ENCODE data around the gene POGZ. TPM values are rescaled to one million over a fixed set of nuclear protein-coding genes. Genes with fewer than 3 reads are reported as not detected.
"Not testable (repeated sequence)": the region's sequence is repeated elsewhere in the genome, so short reads cannot be mapped to it uniquely, and the experiment has no call there.

Gene POGZ
- total RNA-seq, 3 donors from 2014 or later, result 48.8 to 51.2 (median 49.5) TPM

DNA sequence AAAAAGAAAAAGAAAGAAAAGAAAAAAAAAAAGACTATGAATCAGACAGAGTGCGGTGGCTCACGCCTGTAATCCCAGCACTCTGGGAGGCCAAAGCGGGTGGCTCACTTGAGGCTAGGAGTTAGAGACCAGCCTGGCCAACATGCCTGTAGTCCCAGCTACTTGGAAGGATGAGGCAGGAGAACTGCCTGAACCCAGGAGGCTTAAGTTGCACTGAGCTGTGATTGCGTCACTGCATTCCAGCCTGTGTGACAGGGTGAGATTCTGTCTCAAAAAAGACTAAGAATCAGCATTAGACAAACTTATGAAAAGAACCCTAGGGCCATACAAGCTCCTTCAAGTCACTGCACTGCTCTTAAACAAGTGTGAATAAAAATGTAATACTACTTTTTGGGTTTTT is 43.1 kb downstream of the POGZ start:
- ATAC-seq (no peak), DNase-seq (no peak)
- H3K27me3 Mint-ChIP-seq (ENCODE audit: low read depth), result no peaks in the 10 kb centered on the region
- no peak overlapping the region for H3K4me3 Mint-ChIP-seq
- peaks cover 22% of the 10 kb centered on the region for H3K36me3 Mint-ChIP-seq (ENCODE audit: insufficient read depth)
- H3K9me3 Mint-ChIP-seq, result no peaks in the 10 kb centered on the region
- H3K4me1 Mint-ChIP-seq (ENCODE audit: low read depth), result no peaks in the 10 kb centered on the region

DNA sequence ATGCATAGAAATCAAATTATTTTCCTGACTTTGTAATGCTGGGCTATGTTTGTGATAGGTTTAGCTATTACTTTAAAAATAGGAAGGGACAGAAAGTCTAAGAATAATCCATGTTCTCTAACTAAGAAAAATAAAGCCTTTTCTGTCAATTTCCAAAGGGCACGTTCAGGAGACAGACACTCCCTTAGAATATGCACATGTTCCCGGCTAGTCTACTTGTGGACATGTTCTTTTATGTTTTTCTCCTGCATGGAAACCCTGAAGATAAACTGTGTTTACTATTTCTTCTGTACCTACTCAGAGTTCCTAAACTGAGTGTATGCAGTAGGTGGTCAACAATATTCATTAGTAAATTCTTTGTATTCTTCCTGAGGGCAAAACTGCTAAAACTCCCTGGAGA is 47.4 kb downstream of the POGZ start:
- Mint-ChIP-seq H3K9me3 (no peaks in the 10 kb centered on the region), H3K27me3 (ENCODE audit: low read depth) (no peaks in the 10 kb centered on the region), H3K4me3 (no peak overlapping the region), H3K36me3 (ENCODE audit: insufficient read depth) (peaks cover 38% of the 10 kb centered on the region), H3K4me1 (ENCODE audit: low read depth) (no peaks in the 10 kb centered on the region)
- ATAC-seq (no peak), DNase-seq (no peak)

GRCh38 chr1:151408891-151409290 is 50.4 kb downstream of the POGZ start:
- DNase-seq (no peak), ATAC-seq (no peak)
- H3K36me3 Mint-ChIP-seq (ENCODE audit: insufficient read depth), result peaks cover 46% of the 10 kb centered on the region
- no peaks in the 10 kb centered on the region for H3K27me3 Mint-ChIP-seq (ENCODE audit: low read depth)
- no peak overlapping the region for H3K4me3 Mint-ChIP-seq
- no peaks in the 10 kb centered on the region for H3K9me3 Mint-ChIP-seq
- no peaks in the 10 kb centered on the region for H3K4me1 Mint-ChIP-seq (ENCODE audit: low read depth)

GRCh38 chr1:151407304-151407703 is 52.0 kb downstream of the POGZ start:
- peaks cover 52% of the 10 kb centered on the region for H3K36me3 Mint-ChIP-seq (ENCODE audit: insufficient read depth)
- H3K27me3 Mint-ChIP-seq (ENCODE audit: low read depth), result no peaks in the 10 kb centered on the region
- ATAC-seq (no peak), DNase-seq (no peak)
- H3K4me1 Mint-ChIP-seq (ENCODE audit: low read depth), result peaks cover 3% of the 10 kb centered on the region
- H3K4me3 Mint-ChIP-seq, result no peak overlapping the region
- no peaks in the 10 kb centered on the region for H3K9me3 Mint-ChIP-seq

- no peaks in the 10 kb centered on the region for H3K9me3 Mint-ChIP-seq
- H3K27me3 Mint-ChIP-seq (ENCODE audit: low read depth), result no peaks in the 10 kb centered on the region
- H3K36me3 Mint-ChIP-seq (ENCODE audit: insufficient read depth), result peaks cover 51% of the 10 kb centered on the region
- DNase-seq (no peak), ATAC-seq (no peak)
- H3K4me1 Mint-ChIP-seq (ENCODE audit: low read depth), result peaks cover 10% of the 10 kb centered on the region
- no peak overlapping the region for H3K4me3 Mint-ChIP-seq
Observed at GRCh38 chr1:151406176-151406575, 53.1 kb downstream of the POGZ start.

DNA sequence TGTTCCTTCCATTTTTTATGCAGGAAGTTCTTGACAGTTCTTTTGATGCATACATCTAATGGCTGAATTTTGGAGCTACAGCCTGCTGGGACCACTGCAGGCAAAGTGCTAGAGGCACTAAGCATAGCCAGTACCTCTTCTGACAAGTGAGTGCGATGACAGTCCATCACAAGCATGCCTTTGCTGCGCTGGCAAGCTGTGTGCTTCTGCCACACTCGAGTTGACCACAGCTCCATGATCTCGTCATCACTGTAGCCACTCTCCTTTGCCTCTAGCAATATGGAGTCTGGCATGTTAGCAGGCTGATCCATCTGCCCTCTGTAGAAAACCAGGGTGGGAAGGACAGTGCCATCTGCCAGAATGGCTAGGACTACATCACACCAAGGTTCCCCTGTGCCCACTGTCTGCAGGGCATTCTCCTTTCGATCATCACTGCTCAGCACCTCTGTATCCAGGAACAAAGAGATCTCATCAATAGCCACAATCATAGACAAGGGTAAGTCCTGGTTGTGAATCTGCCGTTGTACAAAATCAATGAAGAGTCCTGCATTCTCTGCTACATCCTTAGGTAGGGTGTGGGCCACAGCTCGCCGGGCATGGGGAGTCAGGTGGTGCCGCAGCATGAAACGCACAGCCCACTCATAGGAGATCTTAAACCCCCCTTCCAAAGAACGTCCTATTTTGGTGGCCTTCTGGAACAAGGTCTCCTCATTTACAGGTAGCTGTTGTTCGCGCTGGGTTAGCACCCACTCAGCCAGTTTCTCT is 53.9 kb downstream of the POGZ start:
- H3K27me3 Mint-ChIP-seq (ENCODE audit: low read depth), result no peaks in the 10 kb centered on the region
- ATAC-seq, result no peak
- no peak overlapping the region for H3K4me3 Mint-ChIP-seq
- peaks cover 51% of the 10 kb centered on the region for H3K36me3 Mint-ChIP-seq (ENCODE audit: insufficient read depth)
- no peak for DNase-seq
- peaks cover 18% of the 10 kb centered on the region for H3K4me1 Mint-ChIP-seq (ENCODE audit: low read depth)
- no peaks in the 10 kb centered on the region for H3K9me3 Mint-ChIP-seq

DNA sequence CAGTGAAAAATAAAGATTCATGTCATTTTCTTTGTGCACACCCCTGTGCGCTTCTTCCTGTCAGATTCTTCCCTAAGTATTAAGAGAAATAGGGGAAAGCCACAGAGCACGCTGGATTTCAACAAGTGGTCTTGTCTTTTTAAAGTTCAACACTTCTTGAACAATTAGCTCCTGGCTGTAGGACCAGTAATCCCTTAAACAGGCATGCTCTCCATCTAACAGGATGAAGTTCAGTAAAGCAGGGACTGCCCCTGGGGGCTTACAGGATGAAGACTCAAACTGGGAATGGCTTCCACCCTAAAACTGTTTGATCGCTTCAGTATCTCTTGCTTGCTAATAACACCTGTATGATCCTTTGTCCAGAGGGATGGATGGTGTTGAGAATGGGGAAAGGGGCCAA is 55.7 kb downstream of the POGZ start:
- H3K9me3 Mint-ChIP-seq, result no peaks in the 10 kb centered on the region
- peaks cover 27% of the 10 kb centered on the region for H3K4me1 Mint-ChIP-seq (ENCODE audit: low read depth)
- ATAC-seq (no peak), DNase-seq (no peak)
- no peak overlapping the region for H3K4me3 Mint-ChIP-seq
- H3K36me3 Mint-ChIP-seq (ENCODE audit: insufficient read depth), result peaks cover 48% of the 10 kb centered on the region
- no peaks in the 10 kb centered on the region for H3K27me3 Mint-ChIP-seq (ENCODE audit: low read depth)

GRCh38 chr1:151402764-151403163 is 56.5 kb downstream of the POGZ start:
- Mint-ChIP-seq H3K36me3 (ENCODE audit: insufficient read depth) (peaks cover 48% of the 10 kb centered on the region), H3K4me3 (peak overlapping the region; percentile 20), H3K4me1 (ENCODE audit: low read depth) (peaks cover 27% of the 10 kb centered on the region), H3K9me3 (no peaks in the 10 kb centered on the region), H3K27me3 (ENCODE audit: low read depth) (no peaks in the 10 kb centered on the region)
- ATAC-seq (no peak), DNase-seq (no peak)

DNA sequence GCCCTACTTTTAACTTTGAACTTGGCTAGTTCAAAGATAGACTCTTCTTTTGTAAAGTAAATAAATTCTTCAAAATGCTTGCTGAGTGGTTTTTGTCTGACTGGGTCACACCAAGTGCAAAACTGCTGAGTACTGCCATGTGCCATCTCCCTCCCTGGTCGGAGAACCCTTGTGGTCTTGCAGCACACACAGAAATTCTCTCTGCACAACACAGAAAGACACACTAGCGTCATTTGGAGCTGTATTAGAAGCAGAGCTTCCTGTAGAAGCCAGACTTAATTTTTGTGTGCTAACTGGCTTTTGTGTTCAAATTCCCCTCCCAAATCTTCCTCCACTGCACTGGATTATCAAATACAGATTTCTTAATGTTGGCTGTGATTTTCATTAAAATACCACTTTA is 57.4 kb downstream of the POGZ start:
- ATAC-seq (no peak), DNase-seq (no peak)
- H3K4me3 Mint-ChIP-seq, result peak overlapping the region; percentile 43
- H3K9me3 Mint-ChIP-seq, result no peaks in the 10 kb centered on the region
- H3K27me3 Mint-ChIP-seq (ENCODE audit: low read depth), result no peaks in the 10 kb centered on the region
- H3K4me1 Mint-ChIP-seq (ENCODE audit: low read depth), result peaks cover 27% of the 10 kb centered on the region
- H3K36me3 Mint-ChIP-seq (ENCODE audit: insufficient read depth), result peaks cover 42% of the 10 kb centered on the region

DNA sequence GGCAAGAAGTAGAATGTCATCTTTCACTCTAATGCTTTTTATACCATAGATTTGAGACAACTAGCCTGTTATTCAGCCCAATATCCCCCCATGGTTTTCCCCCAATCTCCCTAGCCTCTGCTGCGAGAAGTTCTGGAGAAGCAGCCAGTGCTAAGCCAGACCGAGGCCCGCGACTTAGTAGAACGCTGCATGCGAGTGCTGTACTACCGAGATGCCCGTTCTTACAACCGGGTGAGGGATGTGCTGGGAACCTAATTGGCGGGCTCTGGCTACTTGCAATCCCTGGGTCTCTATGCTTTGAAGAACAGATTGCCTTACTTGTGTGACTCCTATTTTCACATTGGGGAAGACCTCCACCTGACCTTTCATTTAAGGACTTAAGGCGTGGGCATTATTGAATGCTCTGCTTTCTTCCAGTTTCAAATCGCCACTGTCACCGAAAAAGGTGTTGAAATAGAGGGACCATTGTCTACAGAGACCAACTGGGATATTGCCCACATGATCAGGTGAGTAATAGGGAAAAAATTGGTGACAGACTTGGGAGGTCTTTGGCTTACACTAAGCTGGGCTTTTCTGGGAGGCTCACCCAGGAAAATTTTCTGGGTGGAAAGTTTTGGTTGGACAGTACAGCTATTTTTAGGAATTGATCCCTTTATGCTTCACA is 58.0 kb downstream of the POGZ start:
- Mint-ChIP-seq H3K4me3 (peak overlapping the region; percentile 97), H3K9me3 (no peaks in the 10 kb centered on the region), H3K27me3 (ENCODE audit: low read depth) (no peaks in the 10 kb centered on the region), H3K4me1 (ENCODE audit: low read depth) (peaks cover 27% of the 10 kb centered on the region), H3K36me3 (ENCODE audit: insufficient read depth) (peaks cover 39% of the 10 kb centered on the region)
- ATAC-seq (no peak), DNase-seq (no peak)

- peaks cover 31% of the 10 kb centered on the region for H3K36me3 Mint-ChIP-seq (ENCODE audit: insufficient read depth)
- H3K27me3 Mint-ChIP-seq (ENCODE audit: low read depth), result no peaks in the 10 kb centered on the region
- peak within 1 kb of the TSS; percentile 97 for H3K4me3 Mint-ChIP-seq
- peaks cover 27% of the 10 kb centered on the region for H3K4me1 Mint-ChIP-seq (ENCODE audit: low read depth)
- no peaks in the 10 kb centered on the region for H3K9me3 Mint-ChIP-seq
- ATAC-seq (peak; percentile 91 to 94), DNase-seq (peak; percentile 67)
Observed at GRCh38 chr1:151399324-151400171, 59.7 kb downstream of the POGZ start, which contains the start of gene PSMB4. PSMB4 (plus strand) TSS chr1:151399573; CDS start chr1:151399588, 15 bp downstream.

GRCh38 chr1:151396265-151396664 is 63.0 kb downstream of the POGZ start:
- not testable (repeated sequence) for ATAC-seq; DNase-seq; H3K27me3 Mint-ChIP-seq (ENCODE audit: low read depth); H3K4me3 Mint-ChIP-seq; H3K9me3 Mint-ChIP-seq
- H3K4me1 Mint-ChIP-seq (ENCODE audit: low read depth), result peaks cover 18% of the 10 kb centered on the region
- H3K36me3 Mint-ChIP-seq (ENCODE audit: insufficient read depth), result peaks cover 15% of the 10 kb centered on the region

GRCh38 chr1:151393583-151393982 is 65.7 kb downstream of the POGZ start:
- H3K27me3 Mint-ChIP-seq (ENCODE audit: low read depth), result no peaks in the 10 kb centered on the region
- H3K36me3 Mint-ChIP-seq (ENCODE audit: insufficient read depth), result no peaks in the 10 kb centered on the region
- no peaks in the 10 kb centered on the region for H3K4me1 Mint-ChIP-seq (ENCODE audit: low read depth)
- ATAC-seq, result no peak
- no peak overlapping the region for H3K4me3 Mint-ChIP-seq
- H3K9me3 Mint-ChIP-seq, result no peaks in the 10 kb centered on the region
- no peak for DNase-seq

DNA sequence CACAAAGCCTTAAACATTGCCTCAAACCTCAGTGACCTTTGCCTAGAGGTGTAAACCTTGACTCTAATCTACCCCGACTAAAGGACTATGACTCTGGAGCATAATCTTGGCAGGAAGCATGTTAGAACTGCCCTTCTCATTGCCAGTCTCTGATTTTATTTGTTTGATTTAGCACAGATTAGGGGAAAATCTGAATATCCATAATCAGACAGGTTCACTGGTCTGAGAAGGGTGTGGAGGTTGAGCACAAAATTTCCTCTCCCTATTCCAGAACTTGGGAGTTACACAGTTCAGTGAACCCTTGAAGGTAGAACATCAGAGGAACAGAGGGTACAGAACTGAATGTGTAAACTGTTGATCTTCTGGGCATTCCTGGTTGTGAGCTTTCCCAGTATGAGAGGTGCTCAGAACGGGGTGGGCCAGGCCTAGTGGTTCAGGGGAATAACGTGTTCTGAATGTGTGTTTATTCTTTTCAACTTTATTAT is 68.2 kb downstream of the POGZ start:
- Mint-ChIP-seq H3K27me3 (ENCODE audit: low read depth) (no peaks in the 10 kb centered on the region), H3K4me3 (no peak overlapping the region), H3K9me3 (no peaks in the 10 kb centered on the region), H3K4me1 (ENCODE audit: low read depth) (no peaks in the 10 kb centered on the region), H3K36me3 (ENCODE audit: insufficient read depth) (no peaks in the 10 kb centered on the region)
- DNase-seq (no peak), ATAC-seq (no peak)
